Suprapubic skin (tissue), 4 donors: Measurements from ENCODE around the gene SCUBE3. TPM values are rescaled to one million over a fixed set of nuclear protein-coding genes. Genes with fewer than 3 reads are reported as not detected.

ENCODE experiments used
- DNase-seq, 2 donors: peaks; one replicate each; pipeline ENCODE4 v3.0.0-alpha.2; 2019; ENCODE audit warnings: low spot score in 2 of 2
- H3K27ac ChIP-seq: fragments of 200-600 bp; sonication (generic); one replicate; pipeline ENCODE4 v1.5.1; 2019
- H3K27me3 ChIP-seq: fragments of 200-600 bp; sonication (generic); one replicate; pipeline ENCODE4 v1.5.1; 2019
- H3K36me3 ChIP-seq: fragments of 200-600 bp; sonication (generic); one replicate; pipeline ENCODE4 v1.5.1; 2019
- H3K4me1 ChIP-seq: fragments of 200-600 bp; sonication (generic); one replicate; pipeline ENCODE4 v1.5.1; 2019
- H3K4me3 ChIP-seq: fragments of 200-600 bp; sonication (generic); one replicate; pipeline ENCODE4 v1.5.1; 2019; ENCODE audit warnings: mild to moderate bottlenecking
- H3K9me3 ChIP-seq: fragments of 200-600 bp; sonication (generic); one replicate; pipeline ENCODE4 v1.5.1; 2019
- CTCF ChIP-seq, 2 donors: fragments of 200-600 bp in 1 of 2; fragments of 450-650 bp in 1 of 2; sonication (generic) in 1 of 2; IDR thresholded peaks; one replicate each; pipeline ENCODE4 v1.5.1; 2016 to 2019; ENCODE audit warnings: antibody characterized with exemption in 2 of 2, mild to moderate bottlenecking in 1 of 2, moderate library complexity in 1 of 2
- EP300 ChIP-seq: sonication (generic); formaldehyde crosslinking; IDR thresholded peaks from one replicate; pipeline ENCODE4 v1.6.1; 2017; ENCODE audit warnings: antibody characterized with exemption
- POLR2A ChIP-seq, 2 donors: fragments of 450-650 bp; IDR thresholded peaks; one replicate each; pipeline ENCODE4 v1.6.1; 2017; ENCODE audit warnings: antibody characterized with exemption in 2 of 2, mild to moderate bottlenecking in 2 of 2, moderate library complexity in 2 of 2
- POLR2AphosphoS5 ChIP-seq, 3 donors: sonication (generic); formaldehyde crosslinking; IDR thresholded peaks; one replicate each; pipeline ENCODE4 v1.6.1; 2017; ENCODE audit warnings: antibody characterized with exemption in 3 of 3
- WGBS: methylation state at CpG from one replicate; pipeline ENCODE4 v1.1.5; 2018; 5-methylcytosine and 5-hydroxymethylcytosine counted together
- total RNA-seq, 4 donors: library from RNA; depleted of rRNA; stranded (reverse); fragments of >200 nt; gene quantifications; one replicate each; pipeline ENCODE4 v1.1.0, GENCODE V29; 2016

Gene SCUBE3
- total RNA-seq, result 1 to 10 TPM in 1 of 4 donors, under 1 TPM in 3; 0.23 to 1.1 (median 0.73) TPM

- Histone ChIP-seq H3K27me3 (peaks cover 63% of the 10 kb centered on the region), H3K4me3 (peak within 1 kb of the TSS; percentile 73), H3K9me3 (no peaks in the 10 kb centered on the region), H3K27ac (no peak within 1 kb of the TSS), H3K4me1 (peaks cover 21% of the 10 kb centered on the region), H3K36me3 (no peaks in the 10 kb centered on the region)
- TF ChIP-seq CTCF (IDR thresholded peaks at IDR 0.05) (no peak), EP300 (no peak), POLR2AphosphoS5 (IDR thresholded peaks at IDR 0.05) (no peak)
- DNase-seq, result no peak
- WGBS, result 1% methylated on average over 48 of the region's 89 CpGs
Measured at GRCh38 chr6:35213824-35214756, at the start of gene SCUBE3. SCUBE3 (plus strand) TSS chr6:35213956; CDS start chr6:35214419, 463 bp downstream.

DNA sequence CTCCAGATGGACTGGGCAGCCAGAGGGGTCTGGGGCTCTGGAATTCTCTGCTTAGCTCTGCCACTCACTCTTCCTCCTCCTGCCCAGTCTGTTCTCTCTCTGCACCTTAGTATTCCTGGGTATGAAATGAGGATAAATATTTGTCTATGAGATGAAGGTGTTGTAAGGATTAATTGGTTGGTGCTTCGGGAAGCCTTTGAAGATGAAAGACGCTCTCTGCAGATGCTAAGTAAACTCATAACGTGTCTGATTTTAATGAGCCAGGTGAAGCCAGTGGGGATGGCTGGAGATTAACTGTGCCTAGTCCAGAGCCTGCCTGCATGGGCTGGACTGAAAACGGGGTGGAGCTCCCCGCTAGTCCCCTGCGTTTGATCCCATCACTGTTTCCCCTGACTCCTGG is 49.5 kb upstream of the SCUBE3 start:
- Histone ChIP-seq H3K4me3 (no peak overlapping the region), H3K9me3 (no peaks in the 10 kb centered on the region), H3K36me3 (no peaks in the 10 kb centered on the region), H3K27me3 (peaks cover 3% of the 10 kb centered on the region), H3K27ac (no peak overlapping the region), H3K4me1 (peaks cover 21% of the 10 kb centered on the region)
- TF ChIP-seq POLR2A (IDR thresholded peaks at IDR 0.05) (no peak), POLR2AphosphoS5 (IDR thresholded peaks at IDR 0.05) (no peak), EP300 (no peak), CTCF (IDR thresholded peaks at IDR 0.05) (no peak)
- WGBS, result 74% methylated on average over 6 of the region's 6 CpGs
- DNase-seq, result peak in 1 of 2 donors; percentile 40

DNA sequence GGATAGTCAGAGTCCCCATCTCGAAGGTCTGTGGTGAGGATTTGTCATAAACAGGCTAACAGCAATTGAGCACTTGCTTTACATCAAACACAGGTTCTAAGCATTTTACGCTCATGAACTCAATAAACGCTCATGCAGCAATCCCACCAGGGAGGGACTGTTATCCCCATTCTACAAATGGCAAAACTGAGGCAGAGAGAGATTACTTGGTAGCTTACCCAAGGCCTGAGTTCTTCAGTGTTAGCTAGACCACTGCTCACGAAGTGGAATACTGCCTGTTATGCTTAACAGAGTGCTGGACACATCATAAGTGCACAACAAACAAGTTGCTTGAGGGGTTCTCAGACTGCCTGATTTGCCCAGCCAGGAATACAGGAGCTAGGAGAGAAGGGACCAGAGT is 48.9 kb upstream of the SCUBE3 start:
- no peak for TF ChIP-seq EP300
- no peak for TF ChIP-seq POLR2A (IDR thresholded peaks at IDR 0.05)
- no peak for TF ChIP-seq POLR2AphosphoS5 (IDR thresholded peaks at IDR 0.05)
- no peak for TF ChIP-seq CTCF (IDR thresholded peaks at IDR 0.05)
- H3K4me1 ChIP-seq, result peaks cover 21% of the 10 kb centered on the region
- no peak overlapping the region for H3K27ac ChIP-seq
- no peak overlapping the region for H3K4me3 ChIP-seq
- WGBS, result 95% methylated on average over 4 of the region's 4 CpGs
- peaks cover 3% of the 10 kb centered on the region for H3K27me3 ChIP-seq
- H3K9me3 ChIP-seq, result no peaks in the 10 kb centered on the region
- no peaks in the 10 kb centered on the region for H3K36me3 ChIP-seq
- no peak for DNase-seq

- DNase-seq, result peak in 1 of 2 donors; percentile 28
Measured at GRCh38 chr6:35165630-35166071, 48.1 kb upstream of the SCUBE3 start.

More at GRCh38 chr6:35165630-35166071, 48.1 kb upstream of the SCUBE3 start:
- Histone ChIP-seq H3K27ac (no peak overlapping the region), H3K4me3 (no peak overlapping the region), H3K9me3 (no peaks in the 10 kb centered on the region), H3K36me3 (no peaks in the 10 kb centered on the region), H3K27me3 (peaks cover 8% of the 10 kb centered on the region), H3K4me1 (peaks cover 18% of the 10 kb centered on the region)
- 69% methylated on average over 2 of the region's 2 CpGs for WGBS
- TF ChIP-seq CTCF (IDR thresholded peaks at IDR 0.05) (no peak), POLR2AphosphoS5 (IDR thresholded peaks at IDR 0.05) (no peak), EP300 (no peak), POLR2A (IDR thresholded peaks at IDR 0.05) (no peak)
